Measurements from ENCODE around the gene TNP2.

- TF ChIP-seq CTCF (IDR thresholded peaks at IDR 0.05) (no peak), POLR2AphosphoS5 (IDR thresholded peaks at IDR 0.05) (no peak), POLR2A (IDR thresholded peaks at IDR 0.05) (no peak)
These were observed 5.4 kb downstream of the TNP2 start for GRCh38 chr16:11263737-11264136.

Measured in upper lobe of left lung (tissue), 4 donors.